GM21423 (cell line): ENCODE measurements around the gene TSPAN9.

Experiments used
- ATAC-seq: cut with Tn5 transposase; IDR thresholded peaks from one replicate; pipeline ENCODE4 v1.9.1; 2021; ENCODE audit warnings: mild to moderate bottlenecking, moderate library complexity; ENCODE audit not compliant: unreplicated experiment

The TSPAN9 gene

DNA sequence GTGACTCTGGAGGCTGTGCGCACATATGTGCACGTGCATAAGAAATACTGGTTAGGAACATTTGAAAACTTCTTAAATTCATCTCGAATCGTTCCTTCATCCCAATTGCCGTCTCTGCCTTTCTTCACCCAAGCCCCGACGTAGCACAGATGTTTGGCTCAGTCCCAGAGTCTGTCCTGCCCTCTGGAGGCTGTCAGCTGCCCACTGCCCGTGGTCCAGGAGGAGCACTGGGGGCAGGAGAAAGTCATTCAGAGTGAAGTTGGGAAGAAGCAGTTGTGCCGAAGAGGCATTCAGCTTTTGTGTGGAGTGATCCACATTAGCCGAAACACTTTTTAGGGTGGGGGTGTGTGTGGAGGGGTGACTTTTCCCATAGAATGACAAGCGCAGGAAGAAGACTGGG, 124.9 kb downstream of the TSPAN9 start:
- no peak for ATAC-seq

DNA sequence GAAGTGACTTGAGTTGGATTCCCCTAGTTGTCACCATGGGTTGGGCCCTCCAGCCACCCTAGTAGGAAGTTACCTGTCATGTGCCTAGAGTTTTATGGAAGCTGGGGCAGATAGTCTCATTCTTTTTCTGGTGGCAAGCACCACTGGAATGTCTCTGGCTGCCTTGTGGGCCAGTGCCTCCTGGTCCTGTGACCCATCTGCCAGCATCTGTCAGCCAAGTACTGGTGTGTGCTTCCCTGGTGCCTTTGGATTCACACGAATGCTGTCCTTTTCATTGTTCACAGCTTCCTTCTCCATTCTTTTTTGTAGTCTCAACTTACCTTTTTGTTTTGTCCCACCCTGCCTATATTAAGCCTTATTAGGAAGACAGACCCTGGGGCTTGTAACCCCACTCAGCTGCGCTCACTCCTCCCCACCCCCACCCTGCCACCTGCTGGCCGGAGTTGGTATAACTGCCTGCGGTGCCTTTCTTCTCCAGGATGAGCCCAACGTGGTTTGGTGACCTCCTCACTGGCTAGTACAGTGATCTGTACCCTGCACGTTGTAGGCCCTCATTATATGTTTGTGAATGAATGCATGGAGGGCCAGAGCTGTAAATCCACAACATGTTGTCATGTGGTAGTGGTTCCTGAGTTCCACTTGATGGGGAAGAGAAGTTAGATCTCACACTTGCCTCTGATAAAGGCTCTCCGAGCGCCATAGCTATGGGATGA, 125.7 kb downstream of the TSPAN9 start:
- no peak for ATAC-seq

DNA sequence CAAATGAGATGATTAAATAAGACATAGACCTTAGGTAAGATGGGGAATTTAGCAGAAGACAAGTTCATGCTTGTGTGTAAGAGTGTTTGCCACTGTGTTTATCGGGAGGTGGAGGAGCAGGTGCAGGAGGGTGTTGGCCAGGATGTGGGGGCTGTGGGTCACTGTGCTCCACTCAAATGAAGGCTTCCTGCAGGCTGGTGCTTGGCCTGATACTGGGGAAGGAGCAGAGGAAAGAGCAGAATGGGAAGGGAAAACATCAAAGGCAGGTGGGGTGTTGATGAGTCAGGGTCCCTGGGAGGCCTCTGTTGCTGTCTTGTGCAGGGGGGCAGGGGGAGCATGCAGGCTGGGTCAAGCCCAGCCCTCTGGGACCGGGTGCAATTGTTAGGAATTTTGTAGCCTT, 126.5 kb downstream of the TSPAN9 start:
- no peak for ATAC-seq

DNA sequence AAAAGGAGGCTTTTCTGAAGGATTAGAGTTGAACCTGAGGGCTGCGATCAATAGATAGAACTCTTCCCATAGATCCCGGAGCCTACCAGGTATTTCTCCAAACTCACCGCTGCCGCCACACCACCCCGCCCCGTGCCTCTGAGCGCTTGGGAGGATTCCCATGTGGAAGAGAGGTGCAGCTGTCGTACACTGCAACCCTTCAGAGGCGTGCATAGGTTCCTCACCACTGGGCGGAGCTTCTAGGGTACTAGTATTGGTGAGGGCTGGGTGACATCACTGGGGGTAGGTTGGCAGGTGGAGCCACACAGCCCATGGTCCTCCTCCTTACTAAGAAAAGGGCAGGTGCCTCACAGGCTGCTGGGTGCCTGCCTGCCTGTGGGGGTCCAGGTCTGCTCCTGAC, 127.0 kb downstream of the TSPAN9 start:
- no peak for ATAC-seq

DNA sequence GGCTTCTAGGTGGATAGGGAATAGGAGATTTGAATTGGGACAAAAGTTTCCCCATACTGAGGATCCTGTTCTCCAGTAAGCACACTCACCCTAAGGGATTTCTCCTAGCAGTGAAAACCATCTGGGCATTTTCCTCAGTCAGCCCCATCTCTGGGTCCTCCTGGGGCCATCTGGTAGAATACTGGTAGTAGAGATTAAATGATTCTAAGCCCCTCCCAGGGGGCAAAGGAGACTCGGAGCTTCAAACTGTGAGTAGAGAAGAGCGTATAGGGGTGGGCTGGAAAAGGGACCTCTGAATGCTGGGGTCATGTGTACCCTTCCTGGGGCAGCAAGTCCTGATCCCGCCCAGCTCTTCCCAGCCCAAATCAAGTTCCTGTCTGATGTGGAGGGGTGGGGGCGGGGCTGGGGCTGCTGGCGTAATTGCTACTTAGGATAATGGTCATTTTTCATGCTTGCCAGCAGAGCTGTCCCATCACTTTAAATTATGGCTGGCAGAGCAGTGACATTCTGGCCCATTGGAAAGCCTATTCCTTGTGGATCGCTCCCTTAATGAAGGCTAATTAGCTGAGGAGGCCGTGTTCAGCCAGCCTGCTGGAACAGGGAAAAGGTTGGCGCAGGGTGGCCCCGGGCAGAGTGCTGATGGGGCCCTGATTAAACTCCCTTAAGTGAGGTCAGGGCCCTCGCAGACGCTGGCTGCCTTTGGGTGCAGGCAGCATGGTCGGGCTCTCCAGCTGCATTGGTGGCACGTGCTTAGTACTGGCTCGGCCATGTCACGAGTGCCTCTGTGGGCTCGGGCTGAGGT, 127.8 kb downstream of the TSPAN9 start:
- no peak for ATAC-seq

DNA sequence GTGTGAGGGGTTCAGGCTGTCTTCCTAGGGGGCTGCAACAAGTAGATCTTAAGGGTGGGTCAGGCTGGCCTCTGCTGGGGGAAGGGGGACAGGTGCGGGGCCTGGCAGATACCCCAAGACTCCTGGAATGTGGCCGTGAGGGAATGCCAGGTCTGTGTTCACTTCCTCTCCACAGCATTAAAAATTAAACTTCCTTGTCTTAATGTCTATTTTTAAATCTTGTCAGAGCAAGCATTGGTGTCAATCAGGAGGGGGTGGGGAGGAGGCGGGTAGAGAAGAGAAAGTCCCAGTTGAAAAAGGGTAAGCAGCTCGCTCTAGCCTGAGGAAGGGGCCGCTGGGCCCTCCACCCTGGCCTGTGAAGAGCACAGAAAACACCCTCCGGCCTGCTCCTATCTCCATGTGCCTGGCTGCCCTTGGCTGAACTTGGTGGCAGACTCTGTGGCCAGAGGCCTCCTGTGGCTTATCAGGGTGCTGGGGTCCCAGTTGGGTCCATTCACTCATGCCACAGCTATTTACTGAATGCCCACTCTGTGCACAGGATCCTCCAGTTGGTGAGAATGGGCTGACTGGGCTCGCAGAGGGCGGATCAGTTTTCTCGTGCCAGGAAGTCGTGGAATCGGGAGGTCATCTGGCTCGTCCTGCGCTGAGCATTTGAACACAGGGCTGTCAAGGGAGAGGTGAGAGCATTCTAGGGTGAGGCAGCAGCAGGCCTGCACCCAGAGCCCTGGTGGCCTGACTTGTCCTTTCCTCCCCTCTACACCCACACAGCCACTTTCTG, 128.8 kb downstream of the TSPAN9 start:
- ATAC-seq = no peak

DNA sequence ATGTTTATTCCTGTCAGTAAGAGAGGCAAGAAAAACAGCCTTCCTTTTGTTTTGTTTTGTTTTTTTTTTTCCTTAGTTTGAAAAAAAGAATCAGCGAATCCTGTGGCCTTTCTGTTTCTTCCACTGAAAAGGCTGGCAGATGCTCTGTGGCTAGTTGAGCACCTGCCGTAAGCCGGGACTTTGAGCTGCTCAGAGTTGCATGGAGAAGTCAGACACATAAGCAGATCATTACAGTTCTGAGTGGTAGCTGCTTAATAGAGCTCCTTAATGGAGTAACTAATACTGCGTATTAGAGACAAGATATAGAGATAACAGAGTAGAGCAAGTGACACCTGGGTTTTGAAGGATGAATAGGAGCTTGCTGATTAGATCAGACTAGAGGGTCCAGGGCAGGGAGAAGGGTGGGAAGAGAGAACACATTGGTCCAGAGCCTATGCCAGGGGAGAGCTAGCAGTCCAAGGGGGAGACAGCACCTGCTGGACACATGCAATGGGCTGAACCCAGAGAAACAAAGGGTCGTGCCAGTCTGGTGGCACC, 129.4 kb downstream of the TSPAN9 start:
- ATAC-seq = no peak

DNA sequence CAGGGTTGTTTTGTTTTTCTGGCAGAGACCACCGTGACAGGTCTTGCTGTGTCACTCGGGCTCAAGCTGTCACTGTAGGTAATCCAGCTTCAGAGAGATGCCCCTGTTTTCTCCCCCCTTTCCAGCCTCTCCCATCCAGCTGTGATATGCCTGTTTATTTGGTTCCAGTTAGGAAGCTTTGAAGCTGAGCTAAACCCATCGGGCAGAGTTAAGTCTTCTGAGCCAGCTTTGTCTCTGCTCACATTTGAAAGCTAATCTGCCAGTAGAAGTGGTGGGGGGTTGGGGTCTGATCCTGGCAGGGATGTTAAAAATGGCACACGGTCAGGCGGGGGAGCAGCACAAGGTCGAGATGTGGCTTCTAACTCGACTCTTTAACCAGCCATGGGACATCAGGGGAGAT, 130.0 kb downstream of the TSPAN9 start:
- no peak for ATAC-seq

DNA sequence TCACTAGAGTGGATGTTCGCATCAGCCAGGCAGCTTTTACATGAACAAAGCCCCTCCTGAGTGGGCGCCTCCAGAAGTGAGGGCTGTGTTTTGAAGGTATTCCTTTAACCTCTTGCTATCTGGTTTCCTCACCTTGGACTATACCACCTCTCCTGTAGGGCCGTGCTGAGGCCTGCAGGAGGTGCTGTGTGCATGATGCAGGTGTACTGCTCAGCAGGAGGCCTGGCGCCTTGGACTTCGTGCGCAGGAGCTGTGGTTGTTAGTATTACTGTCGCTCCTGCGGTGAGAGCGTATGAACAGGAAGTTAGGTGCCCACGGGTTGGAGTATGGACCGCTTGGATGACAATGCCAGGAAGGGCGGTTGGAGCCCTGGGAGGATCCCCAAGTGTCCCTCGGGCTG, 130.7 kb downstream of the TSPAN9 start:
- no peak for ATAC-seq

DNA sequence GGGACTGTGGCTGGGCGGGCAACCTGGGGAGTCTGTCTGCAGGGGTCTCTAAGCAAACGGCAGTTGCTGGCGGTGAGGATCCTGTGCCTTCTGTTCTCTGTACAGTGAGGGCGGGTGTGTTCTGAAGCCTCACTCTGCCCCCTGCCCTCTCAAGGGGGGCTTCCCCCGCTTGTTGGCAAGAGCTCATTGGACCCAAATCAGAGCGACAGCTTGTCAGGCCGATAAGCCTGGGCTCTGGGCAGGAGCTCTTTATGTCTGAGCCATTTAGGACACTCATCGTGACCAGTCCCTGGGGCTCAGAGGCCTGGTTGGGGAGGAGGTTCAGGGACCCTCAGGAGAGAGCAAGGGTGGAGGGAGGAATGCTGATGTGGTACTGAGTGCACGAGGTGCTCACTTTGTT, 136.0 kb downstream of the TSPAN9 start:
- ATAC-seq = no peak

DNA sequence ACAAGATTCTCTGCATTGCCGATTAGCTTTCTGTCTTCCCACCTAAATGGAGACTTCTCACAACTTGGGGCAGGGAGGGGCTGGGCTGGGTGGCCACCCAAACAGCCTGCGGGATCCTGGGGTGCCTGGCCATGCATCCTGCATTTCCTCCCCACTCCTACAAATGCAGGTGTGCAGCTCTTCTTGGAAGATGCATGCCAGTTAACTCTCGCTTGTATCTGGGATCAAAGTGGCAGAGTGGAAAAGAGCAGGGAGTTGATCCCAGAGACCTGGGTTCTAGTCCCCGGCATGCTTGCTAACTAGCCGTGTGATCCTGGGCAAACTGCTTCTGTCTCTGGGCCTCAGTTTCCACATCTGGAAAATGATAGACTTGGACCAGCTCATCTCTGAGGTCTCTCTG, 136.6 kb downstream of the TSPAN9 start:
- no peak for ATAC-seq

DNA sequence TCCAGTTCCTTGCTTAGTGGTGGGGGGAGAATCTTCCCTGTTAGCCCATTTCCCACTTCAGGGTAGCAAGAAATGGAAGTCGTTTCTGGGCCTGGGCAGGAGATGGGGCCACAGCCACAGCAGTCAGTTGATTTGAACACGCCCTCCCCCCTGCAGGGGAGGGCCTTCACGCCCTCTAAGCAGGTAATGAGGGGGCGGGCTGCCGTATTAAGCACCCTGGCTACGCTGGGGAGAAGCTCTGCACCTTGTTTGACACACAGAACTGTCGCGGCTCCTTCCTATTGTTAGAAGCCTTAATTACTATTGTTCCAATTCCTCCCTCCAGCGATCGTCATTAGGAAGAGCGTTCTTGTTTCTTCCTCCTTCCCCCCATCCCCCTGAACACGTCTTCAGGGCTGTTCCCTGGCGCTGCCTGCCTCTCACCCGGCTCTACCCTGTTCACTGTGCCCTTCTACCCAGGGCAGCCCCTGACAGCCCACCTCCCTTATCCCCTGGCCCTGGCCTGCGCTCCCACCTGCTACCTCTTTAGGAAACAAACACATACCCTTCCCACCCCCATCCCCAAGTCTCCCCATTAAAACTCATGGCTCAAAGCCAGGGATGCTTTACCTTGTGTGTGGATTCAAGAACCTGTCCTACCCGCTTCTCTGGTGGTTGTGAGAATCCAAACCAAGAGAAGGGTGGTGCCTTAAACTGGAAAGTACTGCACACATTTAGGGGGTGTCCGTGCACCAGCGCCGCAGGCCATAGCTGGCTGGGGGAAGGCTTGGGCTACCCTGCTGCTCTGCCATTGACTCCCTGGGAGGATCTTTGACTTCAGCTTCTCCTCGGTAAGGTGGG, 137.6 kb downstream of the TSPAN9 start:
- ATAC-seq = no peak

DNA sequence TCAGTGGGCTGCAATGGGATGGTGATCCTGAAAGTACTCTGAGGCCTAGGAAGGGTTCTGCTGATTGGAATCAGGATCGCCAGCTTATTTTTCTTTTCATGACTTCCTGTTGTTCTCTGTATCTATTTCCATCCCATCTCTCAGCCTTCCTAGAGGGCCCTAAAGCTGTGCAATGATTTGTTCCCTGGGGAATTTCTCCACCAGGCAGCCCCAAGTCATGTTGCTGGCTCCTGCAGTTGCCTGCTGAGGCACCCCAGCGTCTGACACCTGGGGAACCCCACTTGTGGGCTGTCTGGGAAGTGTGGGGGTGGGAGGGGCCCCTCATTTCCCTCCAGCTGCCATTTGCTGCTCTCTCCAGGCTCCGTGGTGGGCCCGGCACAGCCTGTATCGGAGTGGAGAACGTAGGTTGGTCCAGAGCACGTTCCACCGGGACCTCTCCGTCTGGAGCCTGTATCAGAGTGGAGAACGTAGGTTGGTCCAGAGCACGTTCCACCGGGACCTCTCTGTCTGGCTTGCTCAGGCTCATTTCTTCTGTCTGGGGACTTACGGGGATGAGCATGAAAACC, 138.3 kb downstream of the TSPAN9 start:
- ATAC-seq = no peak

DNA sequence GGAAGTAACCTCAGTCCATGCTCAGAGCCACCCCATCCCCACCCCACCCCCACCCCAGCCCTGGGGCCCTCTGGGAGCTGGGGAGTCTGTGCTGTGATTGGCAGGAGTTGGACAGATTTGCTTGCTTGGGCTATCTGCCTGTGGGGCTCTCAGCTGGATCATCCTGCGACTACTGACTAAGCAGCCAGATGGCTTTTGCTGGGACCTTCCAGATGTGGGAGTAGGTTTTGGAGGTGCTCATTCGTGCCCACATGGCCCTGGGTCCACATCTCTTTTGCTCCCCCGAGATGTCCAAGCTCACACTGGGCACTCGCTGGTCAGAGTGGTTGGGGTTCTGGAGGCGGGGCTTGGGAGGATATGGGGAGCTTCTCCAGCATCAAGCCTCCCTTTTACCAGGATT, 138.9 kb downstream of the TSPAN9 start:
- no peak for ATAC-seq

DNA sequence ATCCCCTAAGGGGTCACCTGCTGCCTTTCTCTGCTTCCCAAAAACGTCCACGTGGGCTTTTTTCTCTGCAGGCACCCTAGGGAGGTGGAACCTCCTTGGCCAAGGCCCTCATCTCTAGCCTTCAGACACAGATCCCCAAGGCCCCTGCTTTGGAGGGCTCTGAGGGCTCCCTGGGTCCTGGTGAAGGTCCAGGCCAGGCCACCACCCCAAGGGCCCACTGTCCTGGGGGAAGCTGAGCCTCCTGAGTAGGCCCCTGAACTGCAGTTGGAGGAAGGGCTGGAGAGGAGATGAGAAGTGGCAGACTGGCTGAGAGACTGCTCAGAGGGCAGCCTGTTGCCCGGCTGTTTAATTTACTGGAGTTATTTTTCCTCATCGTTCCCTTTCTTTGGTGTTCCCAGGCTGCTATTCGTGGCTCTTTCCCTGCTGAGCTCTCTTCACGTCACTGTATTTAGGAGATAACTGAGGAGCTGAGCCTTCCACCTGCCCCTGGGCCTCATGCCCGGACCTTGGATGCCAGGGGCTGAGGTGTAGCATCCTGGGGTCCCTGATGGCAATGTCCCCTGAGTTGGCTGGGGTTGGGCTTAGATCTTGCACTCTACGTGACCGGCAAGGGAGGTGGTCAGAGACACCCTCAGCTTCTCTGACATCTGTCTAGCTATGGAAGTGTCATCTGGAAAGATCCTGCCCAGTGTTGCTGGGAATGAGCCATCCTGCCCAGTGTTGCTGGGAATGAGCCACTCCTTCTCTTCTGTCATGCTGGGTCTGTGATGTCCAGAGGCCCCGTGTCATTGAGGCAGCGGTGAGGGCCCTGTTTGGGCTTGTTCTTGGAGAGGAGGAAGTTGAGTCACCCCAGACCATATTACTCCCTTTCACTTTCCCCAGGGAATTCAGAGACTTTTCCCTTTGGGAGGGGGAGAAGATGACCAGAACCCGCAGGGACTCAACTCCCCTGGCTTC, 139.8 kb downstream of the TSPAN9 start:
- ATAC-seq = no peak

DNA sequence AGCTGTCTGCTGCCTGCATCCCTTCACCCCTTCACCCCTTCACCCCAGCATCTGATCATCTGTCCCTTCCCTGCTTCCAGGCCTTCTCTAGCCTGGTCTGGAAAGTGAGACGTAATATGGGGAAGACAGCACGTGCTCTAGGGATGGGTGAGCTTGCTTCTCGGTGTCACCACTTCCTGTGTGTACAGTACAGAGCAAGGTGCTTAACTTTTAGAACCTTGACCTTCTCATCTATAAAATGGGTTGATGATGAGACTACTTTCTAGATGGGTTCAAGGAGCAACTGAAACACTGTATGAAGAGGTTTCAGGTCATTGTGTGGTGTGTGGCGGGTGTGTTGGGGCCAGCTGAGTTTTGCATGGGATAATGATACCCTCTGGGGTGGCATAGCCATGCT, 140.5 kb downstream of the TSPAN9 start:
- ATAC-seq = no peak

DNA sequence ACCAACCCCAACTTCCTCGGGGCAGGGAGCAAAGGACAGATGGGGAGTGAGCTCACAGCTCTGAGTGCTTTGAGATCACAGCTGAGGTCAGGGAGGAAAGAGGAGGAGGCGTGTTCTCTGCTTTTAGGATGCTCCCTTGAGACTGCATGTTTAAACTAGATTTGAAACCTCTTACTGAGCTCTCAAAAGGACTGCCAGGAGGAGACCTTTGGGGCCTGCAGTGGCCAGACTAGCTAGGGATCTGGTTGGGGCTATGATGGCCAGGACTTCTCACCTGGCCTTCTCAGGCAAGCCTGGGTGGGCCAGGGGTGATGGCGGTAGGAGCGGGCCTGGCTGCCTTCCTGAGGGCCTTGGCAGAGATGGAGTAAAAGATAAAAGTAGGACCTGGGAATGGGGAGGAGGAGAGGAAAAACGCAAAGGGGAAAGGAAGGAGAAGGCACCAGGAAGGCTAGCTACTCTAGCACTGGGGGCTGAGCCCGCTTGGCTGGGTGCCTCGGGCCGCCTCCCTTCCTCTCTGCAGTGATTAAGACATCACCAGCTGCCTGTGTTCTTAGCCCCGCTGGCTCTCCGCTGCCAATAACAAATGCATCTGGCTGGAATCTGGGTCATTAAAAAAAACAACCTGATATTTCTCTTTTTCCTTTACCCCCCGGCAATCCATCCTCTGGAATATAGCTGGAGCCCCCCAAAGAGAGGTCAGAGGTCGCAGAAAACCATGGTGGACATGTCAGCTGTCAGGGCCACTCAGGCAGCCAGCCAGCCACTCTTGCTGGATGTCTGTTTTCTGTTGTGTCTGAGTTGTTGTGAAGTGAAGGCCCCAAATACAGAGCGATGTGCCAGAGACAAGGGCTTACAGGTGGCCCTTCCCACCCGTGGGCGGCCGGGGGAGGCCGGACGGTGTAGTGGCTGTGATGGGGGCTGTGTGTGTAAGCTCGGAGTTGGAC, 141.3 kb downstream of the TSPAN9 start:
- no peak for ATAC-seq

DNA sequence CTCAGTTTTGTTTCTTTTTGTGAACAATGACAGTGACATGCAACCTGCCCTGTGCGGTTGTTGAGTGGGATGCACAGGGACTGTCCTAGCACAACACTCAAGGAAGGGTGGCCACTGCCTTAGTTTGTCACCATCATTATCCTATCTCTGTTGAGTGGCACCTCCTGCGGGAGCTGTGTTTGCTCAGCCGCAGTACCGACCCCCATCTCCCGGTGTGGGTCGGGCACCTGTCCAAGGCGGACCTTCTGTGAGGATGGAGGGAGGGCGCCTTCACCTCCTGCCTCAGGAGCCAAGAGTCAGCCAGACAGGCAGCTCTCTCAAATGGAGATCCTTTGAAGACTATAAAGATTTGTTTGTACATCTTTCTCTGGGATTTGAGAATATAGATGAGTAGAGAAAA, 142.1 kb downstream of the TSPAN9 start:
- ATAC-seq = no peak
